Endothelial cell of coronary artery (primary cell): Measurements from ENCODE around the gene TAS2R7. TPM values are rescaled to one million over a fixed set of nuclear protein-coding genes. Genes with fewer than 3 reads are reported as not detected.

ENCODE experiments used
- total RNA-seq: library from RNA; depleted of rRNA; stranded (reverse); fragments of >200 nt; gene quantifications from 2 replicates; pipeline ENCODE4 v1.2.3, GENCODE V29; 2014

TAS2R7 gene, protein sequence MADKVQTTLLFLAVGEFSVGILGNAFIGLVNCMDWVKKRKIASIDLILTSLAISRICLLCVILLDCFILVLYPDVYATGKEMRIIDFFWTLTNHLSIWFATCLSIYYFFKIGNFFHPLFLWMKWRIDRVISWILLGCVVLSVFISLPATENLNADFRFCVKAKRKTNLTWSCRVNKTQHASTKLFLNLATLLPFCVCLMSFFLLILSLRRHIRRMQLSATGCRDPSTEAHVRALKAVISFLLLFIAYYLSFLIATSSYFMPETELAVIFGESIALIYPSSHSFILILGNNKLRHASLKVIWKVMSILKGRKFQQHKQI
- total RNA-seq, result 0.09 TPM in 1 of 2 replicates, not detected in the other

DNA sequence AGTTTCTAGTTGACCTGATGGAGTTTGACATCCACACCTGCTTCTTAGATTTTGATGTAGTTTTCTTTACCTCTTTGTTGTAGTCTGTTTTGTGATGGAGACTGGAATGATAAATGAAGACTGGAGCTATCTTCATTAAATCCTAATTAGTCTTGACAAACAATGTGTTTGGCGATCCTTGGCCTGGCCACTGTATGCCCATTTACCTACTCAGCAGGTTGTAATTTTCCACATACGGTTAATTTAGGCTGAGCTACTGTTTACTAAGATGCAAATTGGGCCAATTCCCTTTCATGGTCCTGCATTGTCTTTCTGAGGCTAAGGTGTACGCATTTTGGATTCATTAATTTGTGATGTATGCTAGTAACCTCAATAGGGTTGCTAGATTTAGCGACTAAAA lies at the start of gene TAS2R7:
Gene TAS2R7 (minus strand): TSS at position 41 of the 400 bp plus-strand sequence. CDS start 57 bp downstream, outside the sequence.

DNA sequence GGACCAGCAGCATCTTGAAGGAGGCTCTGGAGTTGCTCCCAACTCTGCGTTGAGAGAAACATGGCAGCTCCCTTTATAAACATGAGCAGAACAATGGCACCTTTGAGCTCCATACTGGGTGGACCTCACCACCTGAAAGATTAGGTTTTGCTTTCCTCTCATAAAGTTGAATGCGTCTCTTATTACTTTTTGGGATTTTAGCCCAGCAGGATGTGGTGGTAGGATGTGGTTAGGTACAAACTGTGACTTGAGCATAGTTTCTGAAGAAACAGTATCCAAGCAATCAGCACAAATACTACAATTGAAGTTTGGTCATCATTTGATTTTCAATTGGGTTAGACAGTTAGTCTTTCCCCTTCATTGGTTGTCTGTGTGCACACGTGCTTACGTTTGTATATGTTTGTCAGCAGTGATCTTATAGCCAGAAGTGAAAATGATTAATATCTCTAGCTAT lies 47.0 kb upstream of the TAS2R7 start, which contains the start of gene PRR4:
Gene PRR4 (minus strand): TSS at position 51 of the 454 bp plus-strand sequence. CDS start 38 bp downstream, at position 13.

DNA sequence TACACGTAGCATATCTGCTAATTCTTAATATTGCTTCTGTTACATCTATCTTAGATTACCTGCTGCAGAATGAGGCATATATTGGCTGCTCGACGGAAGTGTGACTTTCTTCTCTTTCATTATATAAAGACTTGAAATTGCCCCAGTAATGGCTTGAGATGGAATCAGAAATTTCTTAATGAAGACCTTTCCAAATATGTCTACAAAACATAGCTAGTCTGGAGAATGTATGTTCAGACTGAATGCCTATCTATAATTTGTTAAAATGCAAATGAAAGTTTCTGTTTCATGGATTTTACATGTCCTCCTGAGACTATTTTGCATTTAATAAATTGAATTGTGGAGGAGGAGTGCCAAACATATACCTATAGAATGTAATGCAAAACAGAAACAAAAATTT lies 23.8 kb upstream of the TAS2R7 start, which contains the start of gene TAS2R10:
Gene TAS2R10 (minus strand): TSS at position 101 of the 400 bp plus-strand sequence. CDS start 89 bp downstream, at position 12.

DNA sequence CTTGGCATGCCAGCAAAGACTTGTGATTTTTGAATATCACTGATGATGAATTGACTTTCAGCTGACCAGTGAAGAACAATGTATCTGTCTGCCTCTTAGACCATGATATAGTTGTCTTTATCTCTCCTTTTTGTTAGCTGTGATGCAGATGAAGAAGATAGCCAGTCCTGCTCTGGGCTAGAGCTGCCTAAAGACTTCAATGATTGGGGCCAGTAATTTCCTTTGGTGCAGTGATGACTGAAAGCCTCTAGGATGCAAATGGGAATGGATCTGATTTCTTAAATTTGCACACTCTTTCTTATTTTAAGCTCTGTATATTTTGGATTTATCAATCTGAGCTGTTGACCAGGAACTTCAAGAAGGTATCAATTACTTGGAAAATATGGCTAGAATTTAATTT lies 7.6 kb upstream of the TAS2R7 start, which contains the start of gene TAS2R9:
Gene TAS2R9 (minus strand): TSS at position 101 of the 400 bp plus-strand sequence. CDS start 93 bp downstream, at position 8.

DNA sequence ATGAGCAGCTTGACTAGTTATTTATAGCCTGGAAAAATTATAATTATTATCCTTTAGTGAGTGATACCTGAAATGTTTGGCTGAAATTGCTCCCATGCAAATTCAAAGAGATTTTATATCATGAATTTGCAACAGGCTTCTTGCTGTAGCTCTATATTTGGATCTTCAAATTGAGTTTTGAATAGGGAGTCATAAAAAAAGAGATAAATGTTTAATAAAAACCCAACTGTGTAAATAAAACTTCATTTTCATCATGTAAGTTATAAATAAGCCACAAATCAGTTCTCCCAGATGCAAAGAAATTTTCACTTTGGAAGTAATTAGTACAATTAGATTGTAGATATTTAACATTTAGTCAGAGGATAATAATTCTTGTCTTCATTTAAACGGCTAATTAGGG lies 4.8 kb upstream of the TAS2R7 start, which contains the start of gene TAS2R8:
Gene TAS2R8 (minus strand): TSS at position 101 of the 400 bp plus-strand sequence. CDS start 306 bp downstream, outside the sequence.

Other genes with a start within 250 kb of the TAS2R7 start
- 24.9 and 27.3 TPM in 2 replicates for gene MAGOHB, start 189.0 kb downstream of the TAS2R7 start, total RNA-seq
- gene STYK1, start 128.6 kb downstream of the TAS2R7 start, total RNA-seq, result 5.2 and 19.5 TPM in 2 replicates
- 174 and 228 TPM in 2 replicates for gene YBX3, start 79.3 kb downstream of the TAS2R7 start, total RNA-seq
- 0.09 TPM in 1 of 2 replicates, not detected in the other for gene TAS2R8, start 4.7 kb upstream of the TAS2R7 start, total RNA-seq
- 0.09 TPM in 1 of 2 replicates, not detected in the other for gene TAS2R9, start 7.5 kb upstream of the TAS2R7 start, total RNA-seq
- gene TAS2R10, start 23.7 kb upstream of the TAS2R7 start, total RNA-seq, result 0.66 and 0.72 TPM in 2 replicates
- gene PRR4, start 46.8 kb upstream of the TAS2R7 start, total RNA-seq, result 0.18 and 0.66 TPM in 2 replicates
- 13.2 and 26.6 TPM in 2 replicates for gene PRH1, start 81.6 kb upstream of the TAS2R7 start, total RNA-seq
- 0.99 and 1.8 TPM in 2 replicates for gene TAS2R13, start 106.9 kb upstream of the TAS2R7 start, total RNA-seq
- not detected in 2 replicates for gene PRH2, start 126.6 kb upstream of the TAS2R7 start, total RNA-seq
- gene TAS2R14, start 136.6 kb upstream of the TAS2R7 start, total RNA-seq, result 1.6 and 2.7 TPM in 2 replicates
- 1.8 and 4.0 TPM in 2 replicates for gene TAS2R50, start 184.3 kb upstream of the TAS2R7 start, total RNA-seq
- 1.9 and 4.1 TPM in 2 replicates for gene TAS2R20, start 195.7 kb upstream of the TAS2R7 start, total RNA-seq
- gene TAS2R19, start 220.0 kb upstream of the TAS2R7 start, total RNA-seq, result 3.4 and 8.8 TPM in 2 replicates
- 2.4 and 5.1 TPM in 2 replicates for gene TAS2R31, start 228.8 kb upstream of the TAS2R7 start, total RNA-seq